Hypothalamus (tissue), 51 donors: ENCODE data around the gene FBXL4.

Experiments
- DNase-seq, 51 donors: peaks; one replicate each; lab custom pipeline; 2025; lab: John Stamatoyannopoulos, UW

FBXL4 gene

DNA sequence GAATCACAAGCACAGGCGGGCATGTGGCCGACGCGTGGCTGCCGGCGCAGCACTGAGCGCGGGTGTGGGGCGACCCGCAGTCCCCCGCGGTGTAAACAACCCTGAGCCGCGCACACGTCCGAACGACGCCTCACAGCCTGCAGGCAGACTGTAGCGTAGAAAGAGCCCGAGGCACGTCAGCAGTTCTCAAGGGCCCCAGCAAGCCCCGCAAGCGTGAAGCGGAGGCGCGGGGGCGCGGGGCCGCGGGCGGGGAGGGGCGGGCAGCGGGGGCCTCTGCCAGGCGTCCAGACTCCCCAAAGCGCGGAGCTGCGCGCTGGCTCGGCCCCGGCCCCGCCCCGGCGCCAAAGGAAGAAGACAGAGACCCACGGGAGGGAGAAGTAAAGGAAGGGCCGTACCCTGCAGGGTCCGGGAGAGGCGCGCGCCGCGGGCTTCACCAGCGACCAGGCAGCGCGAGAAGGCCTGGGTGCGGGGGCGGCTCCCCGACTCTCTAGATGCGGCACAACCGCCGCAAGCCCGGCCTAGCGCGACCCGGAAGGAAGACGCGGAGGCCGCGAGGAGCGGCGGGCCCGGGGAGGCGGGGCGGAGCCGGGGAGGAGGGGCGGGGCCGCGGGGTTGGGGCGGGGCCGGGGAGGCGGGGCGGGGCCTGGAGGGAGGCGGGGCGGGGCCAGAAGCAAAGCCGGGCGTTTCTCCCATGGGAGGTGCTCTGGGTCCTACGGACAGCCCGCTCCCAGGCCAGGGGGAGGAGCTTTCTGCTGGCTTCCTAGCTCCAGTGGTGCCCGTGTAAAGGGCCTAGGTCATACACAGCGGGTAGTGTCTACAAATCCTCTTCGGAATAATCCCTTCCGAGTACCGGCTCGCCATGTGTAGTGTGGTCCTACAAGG is at the start of gene FBXL4:
Gene FBXL4 (minus strand): TSS at position 536 of the 882 bp plus-strand sequence. CDS start 20,958 bp downstream, outside the sequence.
- peak; percentile 21 to 91 (median 75) for DNase-seq

DNA sequence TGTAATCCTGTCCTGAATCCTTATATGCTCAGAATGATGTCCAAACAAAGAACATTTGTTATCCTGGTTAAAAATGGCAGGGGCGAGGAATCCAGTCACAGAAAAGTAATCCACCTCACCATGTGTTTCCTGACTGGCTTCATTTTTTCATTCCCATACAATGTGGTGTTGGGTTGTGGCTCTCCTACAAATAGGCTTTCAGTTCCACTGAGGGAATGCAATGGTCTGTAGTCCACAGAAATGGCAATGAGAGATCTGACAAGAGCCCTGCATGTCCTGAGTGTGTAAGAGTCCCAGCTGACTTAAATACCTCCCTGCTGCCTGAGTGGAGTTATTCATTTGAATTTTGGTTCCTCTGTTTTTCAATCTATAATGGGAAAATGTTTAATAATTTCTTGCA is 47.4 kb upstream of the FBXL4 start:
- no peak for DNase-seq

DNA sequence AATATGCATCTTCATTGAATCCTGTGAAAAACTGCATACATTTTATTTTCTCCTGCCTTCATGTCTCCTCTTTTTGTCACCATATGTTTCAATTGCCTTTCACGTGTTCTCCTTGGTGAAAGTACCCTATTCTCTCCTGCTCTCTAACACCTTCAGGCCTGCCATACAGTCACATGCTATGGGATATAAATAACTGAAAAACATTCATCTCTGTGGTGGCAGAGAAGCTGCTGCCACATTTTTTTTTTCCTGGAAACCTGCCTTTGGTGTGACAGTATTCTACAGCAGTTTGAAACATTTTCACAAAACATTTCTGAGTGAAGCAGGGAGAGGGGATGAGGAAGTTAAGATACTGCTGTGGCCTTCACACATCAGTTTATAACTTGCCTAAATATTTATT is 44.8 kb upstream of the FBXL4 start:
- DNase-seq: no peak

DNA sequence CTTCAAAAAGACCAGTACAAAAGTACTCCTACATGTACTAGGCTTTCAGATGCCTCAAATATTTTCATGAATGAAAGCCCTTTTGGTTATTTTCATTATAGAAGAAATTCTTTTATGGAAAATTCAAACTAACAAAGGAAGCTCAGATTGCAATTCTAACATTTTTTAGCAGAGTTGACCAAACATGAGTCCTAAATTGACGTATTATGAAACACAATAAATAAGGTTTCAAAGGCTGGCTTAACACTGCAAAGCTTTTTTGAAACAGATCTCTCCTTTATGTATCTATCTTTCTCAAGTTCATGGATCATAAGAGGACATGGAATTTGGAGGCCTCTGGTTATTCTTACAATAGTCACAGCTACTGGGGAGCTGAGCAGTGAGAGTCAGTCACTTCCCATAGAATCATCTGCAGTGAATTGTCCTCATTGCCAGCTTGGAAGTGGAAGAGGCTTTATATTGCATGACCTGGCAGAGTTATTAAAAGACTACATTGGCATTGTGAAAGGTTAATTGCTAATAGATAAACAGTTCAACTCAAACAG is 38.4 kb upstream of the FBXL4 start:
- DNase-seq: no peak

DNA sequence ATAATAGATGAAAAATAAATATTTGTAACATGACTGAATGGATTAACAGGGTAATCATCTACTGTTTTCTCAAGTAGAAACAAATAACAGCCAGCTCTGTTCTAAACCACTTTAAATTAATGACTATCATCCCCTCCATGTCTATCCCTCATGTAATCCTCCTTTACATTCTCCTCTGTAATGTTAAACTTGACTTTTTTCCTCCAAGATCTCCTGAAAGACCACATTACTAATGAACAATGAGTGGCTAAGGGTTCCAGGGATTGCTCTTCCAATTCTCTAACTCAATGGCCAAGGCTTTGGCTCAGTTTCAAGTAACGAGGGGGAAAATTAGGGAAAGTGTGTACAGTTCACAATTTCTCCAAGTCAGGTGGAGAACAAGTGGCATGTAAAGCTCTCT is 37.6 kb upstream of the FBXL4 start:
- no peak for DNase-seq

DNA sequence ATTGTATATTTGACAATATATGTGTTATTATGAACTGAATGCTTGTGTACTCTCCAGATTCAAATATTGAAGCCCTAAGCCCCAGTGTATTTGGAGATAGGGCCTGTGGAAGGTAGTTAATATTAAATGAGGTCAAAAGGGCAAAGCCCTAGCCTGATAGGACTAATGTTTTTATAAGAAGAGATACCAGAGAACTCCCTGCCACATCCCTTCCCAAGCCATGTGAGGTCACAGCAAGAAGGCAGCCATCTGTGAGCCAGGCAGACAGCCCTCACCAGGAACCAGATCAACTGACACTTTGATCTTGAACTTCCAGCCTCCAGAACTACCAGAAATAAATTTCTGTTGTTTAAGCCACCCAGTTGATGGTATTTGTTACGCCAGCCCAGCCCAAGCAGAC is 36.4 kb upstream of the FBXL4 start:
- no peak for DNase-seq

DNA sequence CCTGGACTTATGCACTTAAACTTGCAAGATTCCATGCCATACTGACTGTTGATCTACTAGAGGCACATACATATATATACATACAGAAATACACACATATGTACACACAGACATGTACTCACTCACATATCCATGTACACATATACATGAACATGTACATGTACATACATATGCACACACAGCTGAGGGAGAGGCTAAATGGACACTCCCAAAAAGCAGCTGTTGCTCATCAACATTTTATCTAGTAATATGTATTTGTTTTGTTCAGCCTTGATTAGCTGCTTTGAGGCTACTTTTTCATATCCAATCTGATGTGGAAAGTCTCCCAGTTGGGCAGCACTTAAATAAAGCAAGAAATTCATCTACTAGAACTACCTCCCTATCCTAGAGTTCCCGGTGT is 33.7 kb upstream of the FBXL4 start:
- DNase-seq: no peak

DNA sequence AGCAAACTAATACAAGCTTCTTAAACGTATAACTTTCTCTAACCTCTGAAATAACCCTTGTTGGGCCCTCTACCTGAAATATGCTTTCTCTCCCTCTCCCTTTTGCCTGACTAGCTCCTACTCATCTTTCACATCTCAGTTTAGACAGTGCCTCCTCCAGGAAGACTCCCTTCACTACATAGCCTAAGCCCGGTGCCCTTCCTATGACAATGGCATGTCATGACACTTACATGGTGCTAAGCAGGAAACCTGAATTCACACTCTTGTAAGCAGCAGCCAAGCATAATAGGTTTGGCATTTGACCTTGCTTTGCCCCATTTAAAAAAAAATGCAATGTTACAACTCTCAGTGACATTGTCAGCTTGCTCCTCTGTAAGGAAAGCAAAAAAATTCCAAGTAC is 33.1 kb upstream of the FBXL4 start:
- no peak for DNase-seq

DNA sequence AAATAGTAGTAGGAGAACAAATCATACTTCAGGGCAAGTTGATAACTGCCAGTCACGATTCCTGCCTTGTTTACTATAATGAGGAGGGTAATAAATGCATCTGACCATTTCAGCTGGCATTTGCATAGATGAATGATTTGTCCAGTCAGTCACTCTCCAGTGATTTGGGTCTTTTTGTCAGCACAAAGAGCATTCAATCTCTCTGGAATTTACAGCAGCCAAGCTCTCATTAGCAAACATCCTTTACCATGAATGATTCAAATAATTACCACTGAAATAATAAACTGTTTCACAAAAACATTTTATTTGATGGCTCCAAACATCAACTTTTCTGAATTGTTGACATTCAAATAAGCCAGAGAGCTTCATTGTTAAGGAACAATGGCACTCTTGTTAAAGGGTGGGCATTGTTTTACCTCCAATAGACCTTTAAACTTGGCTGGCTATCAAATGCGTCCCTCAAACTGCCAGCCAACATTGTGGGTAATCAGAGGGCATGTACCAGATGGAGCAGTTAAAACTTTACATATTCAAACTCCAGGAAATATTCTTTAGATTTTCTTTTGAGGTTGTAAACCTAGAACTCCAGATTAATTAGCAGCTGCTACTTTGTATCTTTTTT is 30.0 kb upstream of the FBXL4 start:
- DNase-seq: peak in 3 of 51 donors; percentile 2 to 13 (median 3)

DNA sequence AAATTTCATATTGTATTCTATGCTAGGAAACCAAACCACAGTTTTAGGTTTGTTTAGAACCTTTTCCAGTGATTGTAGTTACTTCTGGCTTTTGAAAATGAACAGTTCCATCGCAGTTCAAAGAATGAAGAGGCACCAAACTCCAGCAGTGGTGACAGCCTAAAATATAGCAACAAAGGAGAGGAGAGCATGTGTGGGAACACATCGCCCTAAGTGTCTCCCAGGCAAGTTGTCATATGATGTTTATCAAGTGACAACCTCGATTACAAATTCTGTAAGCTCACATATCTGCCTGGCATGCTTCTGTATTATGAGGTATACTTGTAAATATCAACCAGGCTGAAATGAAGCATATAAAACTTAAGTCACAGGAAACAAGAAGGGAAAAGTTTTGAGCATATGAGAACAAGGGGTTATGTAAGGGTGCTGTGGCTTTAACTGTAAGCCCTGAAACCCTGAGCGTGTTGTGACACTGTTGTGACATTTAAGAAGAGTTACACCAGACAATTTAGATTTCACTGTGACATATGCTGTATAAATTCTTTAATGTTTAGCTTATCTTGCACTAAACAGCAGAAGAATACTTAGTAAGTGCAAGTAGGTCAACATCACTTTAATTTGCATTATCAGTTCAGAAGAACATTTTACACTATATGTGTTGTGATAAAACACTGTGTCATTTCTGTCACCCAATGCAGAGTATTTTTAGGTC is 29.1 kb upstream of the FBXL4 start:
- DNase-seq: no peak

DNA sequence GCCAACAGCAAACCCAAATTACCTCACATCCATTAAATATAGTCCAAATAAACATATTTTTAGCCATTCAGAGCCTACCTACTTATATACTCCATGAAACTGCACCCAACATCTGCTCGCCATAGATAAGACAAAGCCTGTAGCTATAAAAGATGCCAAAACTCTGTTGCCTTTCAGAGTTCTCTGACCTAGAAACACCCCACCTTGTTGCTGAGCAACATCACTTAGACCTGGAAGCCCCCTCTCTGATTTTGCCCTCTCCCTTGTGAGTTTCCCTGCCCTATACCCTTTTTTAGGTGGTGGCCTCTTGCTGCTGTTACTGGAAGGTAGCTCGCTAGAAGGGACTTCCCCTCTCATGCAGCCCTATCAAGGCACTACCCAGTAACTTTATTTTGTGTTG is 27.7 kb upstream of the FBXL4 start:
- no peak for DNase-seq

DNA sequence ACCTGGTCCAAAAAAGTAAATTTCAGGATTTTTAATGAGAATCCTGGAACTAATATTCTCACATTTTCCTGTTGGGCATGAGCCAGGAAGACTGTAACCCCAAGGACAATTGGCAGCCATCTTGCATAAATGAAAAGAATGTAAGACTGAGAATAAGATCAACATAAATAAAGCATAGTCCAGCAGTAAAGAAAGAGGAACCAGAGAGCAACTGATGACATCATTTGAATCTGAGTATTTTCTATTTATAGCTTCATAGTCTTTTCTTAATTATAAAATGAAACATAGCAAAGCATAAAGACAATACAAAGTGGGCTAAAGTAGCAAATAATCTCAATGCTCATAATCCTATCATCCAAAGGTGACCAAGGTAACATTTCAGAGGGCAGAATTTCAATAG is 26.6 kb upstream of the FBXL4 start:
- no peak for DNase-seq

DNA sequence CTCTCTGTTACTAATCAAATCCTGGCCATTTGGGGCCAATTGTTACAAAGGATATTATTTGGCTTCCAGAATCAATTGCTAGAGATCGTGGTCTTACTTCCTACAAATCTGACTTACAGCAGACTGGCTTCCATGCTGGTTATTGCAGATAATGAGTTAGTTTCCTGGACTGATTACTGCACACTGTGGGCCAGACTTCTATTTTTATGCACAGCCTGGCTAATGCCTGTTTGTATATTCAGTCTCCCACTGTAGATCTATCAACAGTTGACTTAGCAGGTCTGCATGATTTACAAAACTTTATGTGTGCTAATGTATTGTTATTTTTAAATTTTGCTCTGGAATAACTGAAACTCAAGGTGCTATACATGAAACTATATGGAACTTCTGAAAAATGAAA is 25.8 kb upstream of the FBXL4 start:
- no peak for DNase-seq

DNA sequence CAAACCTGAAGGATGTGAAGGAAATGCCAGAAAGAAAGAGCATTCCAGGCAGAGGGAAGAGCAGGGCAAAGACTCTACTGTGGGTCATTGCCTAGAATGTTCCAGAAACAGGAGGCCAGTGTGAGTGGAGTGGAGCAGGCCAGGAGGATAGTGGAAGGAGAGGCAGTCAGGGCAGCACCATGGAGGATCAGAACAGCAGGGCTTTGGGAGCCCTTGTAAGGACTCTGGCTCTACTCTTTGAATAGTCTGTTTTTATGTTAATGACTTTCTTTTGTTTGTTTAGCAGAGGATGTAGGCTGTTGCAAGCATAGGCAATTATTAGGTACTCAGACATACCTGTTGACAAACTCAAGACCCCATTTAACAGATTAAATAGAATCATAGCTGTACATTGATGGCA is 23.6 kb upstream of the FBXL4 start:
- no peak for DNase-seq

DNA sequence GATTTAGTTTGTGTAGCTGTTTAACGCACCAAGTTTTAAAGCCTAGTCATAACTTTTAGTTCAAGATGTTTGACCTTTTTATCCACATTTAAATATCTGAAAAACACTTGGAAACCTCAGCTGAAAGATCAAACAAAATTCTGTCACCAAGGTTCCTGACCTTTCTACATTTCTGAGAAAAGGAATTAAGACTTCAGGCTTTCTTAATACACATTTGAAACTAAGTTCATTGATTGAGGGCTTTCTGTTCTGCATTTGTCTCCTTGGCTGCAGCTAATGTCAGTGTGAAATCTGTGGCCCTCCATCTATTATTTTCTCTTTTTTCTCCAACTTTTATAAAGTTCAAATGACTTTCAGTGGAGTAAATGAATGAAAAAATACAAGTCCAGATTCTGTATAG is 22.7 kb upstream of the FBXL4 start:
- DNase-seq: no peak

DNA sequence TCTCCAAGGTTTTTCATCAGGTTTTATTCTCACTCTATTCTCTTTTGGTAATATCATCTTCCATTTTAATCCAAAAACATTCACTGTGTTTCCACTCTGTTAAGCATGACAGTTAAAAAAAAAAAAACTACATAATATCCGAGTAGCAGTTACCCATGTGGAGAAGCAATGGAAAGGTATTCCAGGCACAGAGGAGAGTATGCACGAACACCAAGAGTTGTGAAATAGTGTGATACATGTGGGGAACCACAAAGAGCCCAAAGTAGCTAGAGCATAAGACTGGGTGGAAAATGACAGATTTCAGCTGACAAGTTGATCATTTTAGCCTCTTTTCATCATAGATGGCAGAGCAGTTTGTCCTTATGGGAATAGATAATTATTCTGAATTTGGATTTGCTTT is 19.9 kb upstream of the FBXL4 start:
- no peak for DNase-seq

DNA sequence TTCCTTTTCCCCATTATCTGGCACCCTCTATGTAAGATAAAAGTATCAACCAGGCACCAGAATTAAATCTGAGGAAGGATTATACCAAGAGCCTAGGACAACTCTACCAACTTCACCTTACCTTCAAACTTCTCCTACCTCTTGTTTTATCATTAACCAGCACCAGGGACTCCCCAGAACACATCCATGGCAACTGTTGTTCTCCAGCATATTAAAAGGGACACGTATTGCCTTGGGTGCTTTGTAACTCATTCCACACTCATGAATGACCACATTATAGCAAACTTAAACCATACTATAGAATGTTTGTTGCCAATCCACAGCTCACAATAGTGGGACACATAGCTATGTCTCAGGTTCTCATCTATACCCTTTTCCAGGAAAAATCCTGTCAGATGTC is 11.9 kb upstream of the FBXL4 start:
- DNase-seq: no peak

DNA sequence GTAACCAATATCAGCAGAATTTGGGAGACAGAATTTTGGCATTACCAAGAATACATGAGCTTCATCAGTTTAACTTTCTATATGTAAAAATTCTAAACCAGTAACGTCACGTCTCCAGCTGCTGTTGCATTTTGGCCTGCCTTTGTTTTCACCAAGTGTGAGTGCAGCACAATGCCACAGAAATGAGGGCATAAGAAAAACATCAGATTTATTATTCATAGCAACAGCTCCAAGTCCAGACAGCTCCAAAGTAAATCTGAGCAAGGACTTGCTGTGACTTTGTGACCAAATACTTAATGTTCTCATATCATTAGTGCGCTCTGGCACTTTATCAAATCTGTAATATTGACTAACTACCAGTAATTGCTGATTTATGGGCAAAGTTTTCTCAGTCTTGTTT is 11.0 kb upstream of the FBXL4 start:
- no peak for DNase-seq

DNA sequence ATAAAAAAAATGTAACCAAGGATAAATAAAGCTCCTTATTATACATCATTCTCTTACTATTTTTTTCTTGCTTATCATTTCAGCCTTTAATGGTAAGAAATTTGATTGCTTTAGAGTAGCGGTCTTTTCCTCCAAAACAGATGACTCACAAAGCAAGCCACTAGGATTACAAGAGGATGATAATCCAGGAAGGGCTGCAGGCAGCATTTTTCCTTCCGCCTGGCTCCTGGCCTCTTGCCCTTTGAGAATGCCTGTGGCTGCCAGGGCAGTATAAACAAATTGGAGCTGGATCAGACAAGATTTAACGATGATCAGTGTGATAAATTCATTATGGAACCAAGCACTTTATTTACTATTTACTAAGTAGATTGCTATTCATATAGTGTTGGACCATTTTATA is 9.7 kb upstream of the FBXL4 start:
- DNase-seq: no peak

DNA sequence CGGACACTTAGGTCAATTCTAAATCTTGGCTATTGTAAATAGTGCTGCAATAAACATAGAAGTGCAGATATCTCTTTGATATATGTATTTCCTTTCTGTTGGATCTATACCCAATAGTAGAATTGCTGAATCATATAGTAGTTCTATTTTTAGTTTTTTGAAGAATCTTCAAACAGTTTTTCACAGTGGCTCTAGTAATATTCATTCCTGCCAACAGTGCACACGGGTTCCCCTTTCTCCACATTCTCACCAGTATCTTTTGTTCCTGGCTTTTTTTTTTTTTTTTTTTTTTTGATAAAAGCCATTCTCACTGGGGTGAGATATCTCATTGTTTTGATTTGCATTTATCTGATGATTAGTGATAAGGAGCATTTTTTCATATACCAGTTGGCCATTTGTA is 1.8 kb upstream of the FBXL4 start:
- DNase-seq: no peak

DNA sequence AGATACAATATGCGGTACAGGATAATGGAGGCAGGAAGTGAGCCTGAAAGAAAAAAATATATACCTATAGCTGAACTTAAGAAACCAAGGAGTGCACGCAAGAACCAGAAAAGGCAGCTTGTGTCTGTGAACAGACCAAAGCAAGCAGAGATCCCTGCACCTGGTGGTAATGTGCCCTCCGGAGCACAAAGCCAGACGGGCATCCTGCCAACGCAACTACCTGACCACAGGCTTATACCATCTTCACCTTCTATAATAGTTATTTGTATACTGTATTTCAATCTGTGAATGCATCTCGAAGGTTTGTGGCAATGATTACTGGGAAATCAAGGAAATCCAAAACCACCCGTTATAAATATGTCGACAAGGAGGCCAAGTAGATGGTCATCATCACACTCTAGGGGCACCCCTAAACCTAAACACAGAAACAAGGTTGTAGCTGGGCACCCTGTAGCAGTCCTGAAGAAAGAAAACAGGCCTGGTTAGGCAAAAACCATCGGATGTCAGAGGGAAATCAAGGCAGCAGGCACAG is 801 bp downstream of the FBXL4 start:
- peak in 25 of 51 donors; percentile 1 to 41 (median 8) for DNase-seq
